ENCODE data around the gene CPT1B. TPM values are rescaled to one million over a fixed set of nuclear protein-coding genes. Genes with fewer than 3 reads are reported as not detected.

The CPT1B gene
- total RNA-seq, 1 donor from 2014 or later: 2.1 TPM

GRCh38 chr22:50547263-50547985 is 30.8 kb downstream of the CPT1B start:
- no peak for DNase-seq (ENCODE audit: low read depth)
- no peaks in the 10 kb centered on the region for H3K36me3 ChIP-seq (ENCODE audit: control insufficient read depth, insufficient read depth, low read length)
- peaks cover 63% of the 10 kb centered on the region for H3K27me3 ChIP-seq (ENCODE audit: control insufficient read depth, insufficient read depth, low read length)
- H3K4me3 ChIP-seq (ENCODE audit: low read depth, low read length): no peak overlapping the region
- TF ChIP-seq, protein P1, sequence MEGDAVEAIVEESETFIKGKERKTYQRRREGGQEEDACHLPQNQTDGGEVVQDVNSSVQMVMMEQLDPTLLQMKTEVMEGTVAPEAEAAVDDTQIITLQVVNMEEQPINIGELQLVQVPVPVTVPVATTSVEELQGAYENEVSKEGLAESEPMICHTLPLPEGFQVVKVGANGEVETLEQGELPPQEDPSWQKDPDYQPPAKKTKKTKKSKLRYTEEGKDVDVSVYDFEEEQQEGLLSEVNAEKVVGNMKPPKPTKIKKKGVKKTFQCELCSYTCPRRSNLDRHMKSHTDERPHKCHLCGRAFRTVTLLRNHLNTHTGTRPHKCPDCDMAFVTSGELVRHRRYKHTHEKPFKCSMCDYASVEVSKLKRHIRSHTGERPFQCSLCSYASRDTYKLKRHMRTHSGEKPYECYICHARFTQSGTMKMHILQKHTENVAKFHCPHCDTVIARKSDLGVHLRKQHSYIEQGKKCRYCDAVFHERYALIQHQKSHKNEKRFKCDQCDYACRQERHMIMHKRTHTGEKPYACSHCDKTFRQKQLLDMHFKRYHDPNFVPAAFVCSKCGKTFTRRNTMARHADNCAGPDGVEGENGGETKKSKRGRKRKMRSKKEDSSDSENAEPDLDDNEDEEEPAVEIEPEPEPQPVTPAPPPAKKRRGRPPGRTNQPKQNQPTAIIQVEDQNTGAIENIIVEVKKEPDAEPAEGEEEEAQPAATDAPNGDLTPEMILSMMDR (IDR thresholded peaks at IDR 0.05; ENCODE audit: insufficient read depth, low read length, poor library complexity, severe bottlenecking): no peak

GRCh38 chr22:50546326-50547262 is 31.6 kb downstream of the CPT1B start:
- H3K36me3 ChIP-seq (ENCODE audit: control insufficient read depth, insufficient read depth, low read length): no peaks in the 10 kb centered on the region
- H3K27me3 ChIP-seq (ENCODE audit: control insufficient read depth, insufficient read depth, low read length): peaks cover 61% of the 10 kb centered on the region
- DNase-seq (ENCODE audit: low read depth): no peak
- no peak overlapping the region for H3K4me3 ChIP-seq (ENCODE audit: low read depth, low read length)
- TF ChIP-seq, protein P1 (IDR thresholded peaks at IDR 0.05; ENCODE audit: insufficient read depth, low read length, poor library complexity, severe bottlenecking): no peak

DNA sequence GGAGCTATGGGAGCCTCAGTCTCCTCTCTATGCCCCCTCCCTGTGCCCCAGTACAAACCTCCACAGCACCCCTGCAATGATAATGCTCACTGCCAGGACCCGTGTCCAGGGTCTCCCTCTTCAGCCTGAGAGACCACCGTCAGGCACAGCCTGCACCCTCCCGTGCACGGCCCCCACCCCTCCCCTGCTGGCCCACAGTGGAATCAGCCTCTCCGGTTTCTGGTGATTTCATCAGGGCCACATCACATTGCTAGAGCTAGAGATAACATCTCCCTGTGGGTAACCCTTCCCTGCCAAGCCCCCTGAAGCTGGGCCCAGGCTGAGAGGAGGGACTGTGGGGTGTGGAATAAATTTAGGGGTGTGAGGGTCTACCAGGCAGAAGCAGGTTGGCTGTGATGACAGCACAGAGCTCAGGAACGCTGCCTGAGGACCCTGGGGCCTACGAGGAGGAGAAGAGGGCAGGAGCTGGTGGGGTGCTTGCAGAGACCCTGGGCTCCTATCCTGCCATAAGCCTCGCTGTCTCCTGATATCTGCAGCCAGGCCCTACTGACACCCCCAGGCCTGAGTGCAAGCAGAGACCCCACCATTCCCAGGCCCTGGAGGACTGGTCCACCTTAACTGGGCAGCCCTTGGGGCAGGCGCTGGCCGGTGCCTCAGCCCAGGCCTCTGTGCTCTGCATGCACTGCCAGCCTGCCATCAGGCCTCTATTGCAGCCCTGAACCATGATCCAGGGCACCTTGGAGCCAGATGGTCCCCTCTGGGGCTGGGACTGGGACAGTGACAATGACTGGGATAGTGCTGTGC is 32.5 kb downstream of the CPT1B start, which contains the start of gene KLHDC7B:
TSS of gene KLHDC7B (plus strand) at position 378 of the 804 bp plus-strand sequence. CDS start at position 723, 345 bp downstream.
- Histone ChIP-seq H3K36me3 (ENCODE audit: control insufficient read depth, insufficient read depth, low read length) (no peaks in the 10 kb centered on the region), H3K4me3 (ENCODE audit: low read depth, low read length) (no peak within 1 kb of the TSS), H3K27me3 (ENCODE audit: control insufficient read depth, insufficient read depth, low read length) (peaks cover 55% of the 10 kb centered on the region)
- TF ChIP-seq, protein P1 (IDR thresholded peaks at IDR 0.05; ENCODE audit: insufficient read depth, low read length, poor library complexity, severe bottlenecking): no peak
- DNase-seq (ENCODE audit: low read depth): no peak

- H3K27me3 ChIP-seq (ENCODE audit: control insufficient read depth, insufficient read depth, low read length): peaks cover 49% of the 10 kb centered on the region
- TF ChIP-seq, protein P1 (IDR thresholded peaks at IDR 0.05; ENCODE audit: insufficient read depth, low read length, poor library complexity, severe bottlenecking): no peak
- H3K36me3 ChIP-seq (ENCODE audit: control insufficient read depth, insufficient read depth, low read length): no peaks in the 10 kb centered on the region
- H3K4me3 ChIP-seq (ENCODE audit: low read depth, low read length): no peak overlapping the region
- no peak for DNase-seq (ENCODE audit: low read depth)
Observed at GRCh38 chr22:50544746-50545253, 33.4 kb downstream of the CPT1B start.

- no peak for DNase-seq (ENCODE audit: low read depth)
- TF ChIP-seq, protein P1 (IDR thresholded peaks at IDR 0.05; ENCODE audit: insufficient read depth, low read length, poor library complexity, severe bottlenecking): peak; percentile 71
- Histone ChIP-seq H3K4me3 (ENCODE audit: low read depth, low read length) (no peak overlapping the region), H3K36me3 (ENCODE audit: control insufficient read depth, insufficient read depth, low read length) (no peaks in the 10 kb centered on the region), H3K27me3 (ENCODE audit: control insufficient read depth, insufficient read depth, low read length) (peaks cover 44% of the 10 kb centered on the region)
Observed at GRCh38 chr22:50544078-50544745, 34.0 kb downstream of the CPT1B start.

Measured in kidney epithelial cell (primary cell).